ENCODE results near the gene C12orf56. TPM values are rescaled to one million over a fixed set of nuclear protein-coding genes. Genes with fewer than 3 reads are reported as not detected.

Gene C12orf56
- total and polyA plus RNA-seq, 4 donors = 0.08 to 0.47 (median 0.24) TPM; not detected in 1

- WGBS = 63% methylated on average over 10 of the region's 10 CpGs
- TF ChIP-seq JUND (IDR thresholded peaks at IDR 0.05) (no peak), FOXA2 (IDR thresholded peaks at IDR 0.05) (no peak), ZBTB33 (IDR thresholded peaks at IDR 0.05) (no peak), HNF4A (conservative IDR thresholded peaks at IDR 0.05) (no peak), ATF3 (IDR thresholded peaks at IDR 0.05) (no peak), YY1 (IDR thresholded peaks at IDR 0.05) (no peak), MAX (IDR thresholded peaks at IDR 0.05) (no peak), CTCF (IDR thresholded peaks at IDR 0.05; ENCODE audit: low read depth, low read length, missing input control) (no peak), NR2F2 (IDR thresholded peaks at IDR 0.05) (no peak), HNF4G (IDR thresholded peaks at IDR 0.05) (no peak)
Observed at GRCh38 chr12:64304571-64304970, 86.0 kb downstream of the C12orf56 start.

GRCh38 chr12:64299628-64300027 lies 90.9 kb downstream of the C12orf56 start:
- no peak for DNase-seq (ENCODE audit: low spot score)
- WGBS = 70% methylated on average over 3 of the region's 3 CpGs
- no peaks in the 10 kb centered on the region for H3K27me3 ChIP-seq (ENCODE audit: control insufficient read depth in 4 of 4, insufficient read depth in 4 of 4, low read length in 3 of 4)
- H3K9ac ChIP-seq (ENCODE audit: low read depth in 1 of 2, low read length in 2 of 2) = no peak overlapping the region
- H3K4me3 ChIP-seq (ENCODE audit: low read depth in 1 of 3, low read length in 3 of 3) = no peak overlapping the region
- no peaks in the 10 kb centered on the region for H3K9me3 ChIP-seq (ENCODE audit: control insufficient read depth in 4 of 4, low read length in 3 of 4)
- H3K36me3 ChIP-seq (ENCODE audit: control insufficient read depth in 4 of 4, insufficient read depth in 3 of 4, low read depth in 1 of 4, low read length in 3 of 4) = no peaks in the 10 kb centered on the region
- TF ChIP-seq ATF3 (IDR thresholded peaks at IDR 0.05) (no peak), FOXA1 (IDR thresholded peaks at IDR 0.05) (no peak), TAF1 (conservative IDR thresholded peaks at IDR 0.05) (no peak), RAD21 (IDR thresholded peaks at IDR 0.05) (no peak), HNF4G (IDR thresholded peaks at IDR 0.05) (no peak), EGR1 (IDR thresholded peaks at IDR 0.05; ENCODE audit: low read depth in 2 of 2) (no peak), CTCF (IDR thresholded peaks at IDR 0.05; ENCODE audit: low read depth, low read length, missing input control) (no peak), MAX (IDR thresholded peaks at IDR 0.05) (no peak), SP1 (IDR thresholded peaks at IDR 0.05) (no peak), RXRA (IDR thresholded peaks at IDR 0.05) (no peak), ZBTB33 (IDR thresholded peaks at IDR 0.05) (no peak), GABPA (IDR thresholded peaks at IDR 0.05 in 1 of 2, conservative IDR thresholded peaks at IDR 0.05 in 1 of 2) (no peak), JUND (IDR thresholded peaks at IDR 0.05) (no peak), YY1 (IDR thresholded peaks at IDR 0.05) (no peak), HNF4A (conservative IDR thresholded peaks at IDR 0.05) (no peak), REST (IDR thresholded peaks at IDR 0.05) (no peak), NR2F2 (IDR thresholded peaks at IDR 0.05) (no peak), FOXA2 (IDR thresholded peaks at IDR 0.05) (no peak)
- H3K4me1 ChIP-seq (ENCODE audit: control insufficient read depth in 4 of 4, insufficient read depth in 4 of 4, low read length in 3 of 4) = no peaks in the 10 kb centered on the region
- H3K27ac ChIP-seq (ENCODE audit: low read depth in 1 of 2, low read length in 2 of 2) = no peak overlapping the region

More at GRCh38 chr12:64304571-64304970, 86.0 kb downstream of the C12orf56 start:
- H3K4me3 ChIP-seq (ENCODE audit: low read depth in 1 of 3, low read length in 3 of 3) = no peak overlapping the region
- no peaks in the 10 kb centered on the region for H3K36me3 ChIP-seq (ENCODE audit: control insufficient read depth in 4 of 4, insufficient read depth in 3 of 4, low read depth in 1 of 4, low read length in 3 of 4)
- H3K9me3 ChIP-seq (ENCODE audit: control insufficient read depth in 4 of 4, low read length in 3 of 4) = no peaks in the 10 kb centered on the region
- H3K27me3 ChIP-seq (ENCODE audit: control insufficient read depth in 4 of 4, insufficient read depth in 4 of 4, low read length in 3 of 4) = no peaks in the 10 kb centered on the region
- H3K27ac ChIP-seq (ENCODE audit: low read depth in 1 of 2, low read length in 2 of 2) = no peak overlapping the region
- H3K9ac ChIP-seq (ENCODE audit: low read depth in 1 of 2, low read length in 2 of 2) = no peak overlapping the region
- DNase-seq (ENCODE audit: low spot score) = no peak
- H3K4me1 ChIP-seq (ENCODE audit: control insufficient read depth in 4 of 4, insufficient read depth in 4 of 4, low read length in 3 of 4) = no peaks in the 10 kb centered on the region
